Body of pancreas (tissue), 4 donors: ENCODE measurements around the gene TAS2R60.

Experiments
- POLR2A ChIP-seq, 3 donors: fragments of 450-650 bp; IDR thresholded peaks; one replicate each; pipeline ENCODE4 v1.6.1; 2016; ENCODE audit warnings: antibody characterized with exemption in 3 of 3, mild to moderate bottlenecking in 2 of 3
- TF ChIP-seq, protein P1 (sequence below), 7 experiments: fragments of 450-650 bp in 4 of 7; fragments of 200-600 bp in 3 of 7; sonication (generic) in 3 of 7; IDR thresholded peaks; one replicate each; pipeline ENCODE4 v1.5.1; 2016 to 2019; ENCODE audit warnings: antibody characterized with exemption in 7 of 7

DNA sequence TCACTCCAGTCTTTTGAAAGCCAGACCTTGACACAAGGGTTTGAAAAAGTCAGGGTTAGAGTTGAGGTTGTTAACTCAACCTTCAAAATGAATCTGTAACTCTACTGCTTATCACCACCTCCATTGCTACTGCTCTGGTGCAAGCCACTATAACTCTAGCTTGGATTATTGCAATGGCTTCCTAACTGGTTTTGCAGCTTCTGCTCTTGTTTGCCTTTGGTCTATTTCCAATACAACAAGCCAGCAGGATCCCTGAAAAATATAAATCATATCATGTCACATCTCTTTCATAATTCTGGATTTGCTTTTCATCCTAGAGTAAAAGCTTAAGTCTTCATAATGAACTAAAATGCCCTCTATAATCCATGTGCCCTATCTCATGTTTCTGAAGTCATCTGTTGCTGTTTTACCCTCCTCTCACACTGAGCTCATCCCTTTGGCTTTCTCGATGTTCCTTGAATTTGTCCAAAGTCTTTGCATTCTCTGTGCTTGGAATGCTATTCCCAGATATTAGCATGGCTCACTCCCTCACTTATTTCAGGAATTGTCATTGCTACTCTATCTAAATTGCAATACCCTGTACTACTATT, 10.9 kb downstream of the TAS2R60 start:
- TF ChIP-seq, protein P1, sequence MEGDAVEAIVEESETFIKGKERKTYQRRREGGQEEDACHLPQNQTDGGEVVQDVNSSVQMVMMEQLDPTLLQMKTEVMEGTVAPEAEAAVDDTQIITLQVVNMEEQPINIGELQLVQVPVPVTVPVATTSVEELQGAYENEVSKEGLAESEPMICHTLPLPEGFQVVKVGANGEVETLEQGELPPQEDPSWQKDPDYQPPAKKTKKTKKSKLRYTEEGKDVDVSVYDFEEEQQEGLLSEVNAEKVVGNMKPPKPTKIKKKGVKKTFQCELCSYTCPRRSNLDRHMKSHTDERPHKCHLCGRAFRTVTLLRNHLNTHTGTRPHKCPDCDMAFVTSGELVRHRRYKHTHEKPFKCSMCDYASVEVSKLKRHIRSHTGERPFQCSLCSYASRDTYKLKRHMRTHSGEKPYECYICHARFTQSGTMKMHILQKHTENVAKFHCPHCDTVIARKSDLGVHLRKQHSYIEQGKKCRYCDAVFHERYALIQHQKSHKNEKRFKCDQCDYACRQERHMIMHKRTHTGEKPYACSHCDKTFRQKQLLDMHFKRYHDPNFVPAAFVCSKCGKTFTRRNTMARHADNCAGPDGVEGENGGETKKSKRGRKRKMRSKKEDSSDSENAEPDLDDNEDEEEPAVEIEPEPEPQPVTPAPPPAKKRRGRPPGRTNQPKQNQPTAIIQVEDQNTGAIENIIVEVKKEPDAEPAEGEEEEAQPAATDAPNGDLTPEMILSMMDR (IDR thresholded peaks at IDR 0.05), result no peak
- TF ChIP-seq POLR2A (IDR thresholded peaks at IDR 0.05), result no peak
